GM21381 (cell line): ENCODE data around the gene ZNF566.
"Not testable (repeated sequence)": the region's sequence is repeated elsewhere in the genome, so short reads cannot be mapped to it uniquely, and the experiment has no call there.

Source experiments
- ATAC-seq: cut with Tn5 transposase; IDR thresholded peaks from one replicate; pipeline ENCODE4 v1.9.1; 2021; ENCODE audit warnings: mild to moderate bottlenecking, moderate library complexity; ENCODE audit not compliant: unreplicated experiment

ZNF566 gene

GRCh38 chr19:36489118-36489919, at the start of gene ZNF566:
TSS of gene ZNF566 (minus strand) at chr19:36489561. CDS start at chr19:36476557, 13,004 bp downstream.
- peak; percentile 90 for ATAC-seq

- ATAC-seq = peak; percentile 19
Observed at GRCh38 chr19:36528921-36529518, 39.7 kb upstream of the ZNF566 start.

- ATAC-seq = peak; percentile 92
Observed at GRCh38 chr19:36528194-36528920, 39.0 kb upstream of the ZNF566 start, which contains the start of gene ZNF260. TSS of gene ZNF260 (minus strand) at chr19:36528271. CDS start at chr19:36515238, 13,033 bp downstream.

- ATAC-seq = no peak
Observed at GRCh38 chr19:36527873-36528193, 38.5 kb upstream of the ZNF566 start.

GRCh38 chr19:36527341-36527740, 38.0 kb upstream of the ZNF566 start:
- ATAC-seq = no peak

- no peak for ATAC-seq
Observed at GRCh38 chr19:36526581-36526980, 37.2 kb upstream of the ZNF566 start.

- no peak for ATAC-seq
Observed at GRCh38 chr19:36524617-36525016, 35.3 kb upstream of the ZNF566 start.

GRCh38 chr19:36514012-36514612, 24.8 kb upstream of the ZNF566 start:
- no peak for ATAC-seq

GRCh38 chr19:36508325-36508724, 19.0 kb upstream of the ZNF566 start:
- ATAC-seq = no peak

- ATAC-seq = no peak
Observed at GRCh38 chr19:36501973-36502372, 12.6 kb upstream of the ZNF566 start.

- no peak for ATAC-seq
Observed at GRCh38 chr19:36497001-36497400, 7.6 kb upstream of the ZNF566 start.

GRCh38 chr19:36492689-36493453, 3.5 kb upstream of the ZNF566 start:
- not testable (repeated sequence) for ATAC-seq

GRCh38 chr19:36490846-36491245, 1.5 kb upstream of the ZNF566 start:
- not testable (repeated sequence) for ATAC-seq

- ATAC-seq = peak; percentile 50
Observed at GRCh38 chr19:36489920-36490415, 607 bp upstream of the ZNF566 start.

- peak; percentile 9 for ATAC-seq
Observed at GRCh38 chr19:36488846-36489117, 579 bp downstream of the ZNF566 start.

- no peak for ATAC-seq
Observed at GRCh38 chr19:36488118-36488845, 1.1 kb downstream of the ZNF566 start.

- no peak for ATAC-seq
Observed at GRCh38 chr19:36483653-36484052, 5.7 kb downstream of the ZNF566 start.

GRCh38 chr19:36482876-36483275, 6.5 kb downstream of the ZNF566 start:
- ATAC-seq = no peak

GRCh38 chr19:36460046-36460445, 29.3 kb downstream of the ZNF566 start:
- no peak for ATAC-seq

GRCh38 chr19:36456831-36457230, 32.5 kb downstream of the ZNF566 start:
- ATAC-seq = no peak
